Natural killer cell (primary cell): ENCODE measurements around the gene LRRTM1. TPM values are rescaled to one million over a fixed set of nuclear protein-coding genes. Genes with fewer than 3 reads are reported as not detected.

ENCODE experiments used
- ATAC-seq, 3 donors: fragments of 150-1000 bp in 2 of 3; fragments of 200-7000 bp in 1 of 3; cut with Tn5 transposase; 1 replicate in 1 of 3; 2 replicates in 2 of 3; pipeline ENCODE4 v1.10.0; 2021; ENCODE audit warnings: mild to moderate bottlenecking in 2 of 3, moderate library complexity in 2 of 3
- DNase-seq, 2 donors: peaks; one replicate each; pipeline versions ENCODE4 v3.0.0 to v3.0.0-alpha.2; 2013 to 2021; ENCODE audit warnings: mixed read lengths in 1 of 2
- H3K27ac ChIP-seq: one replicate; pipeline ENCODE4 v1.5.1; 2013; ENCODE audit warnings: mild to moderate bottlenecking, low read length
- H3K27me3 ChIP-seq: one replicate; pipeline ENCODE4 v1.6.1; 2013; ENCODE audit warnings: low read length; ENCODE audit not compliant: control insufficient read depth, insufficient read depth
- H3K36me3 ChIP-seq: one replicate; pipeline ENCODE4 v1.6.1; 2013; ENCODE audit warnings: low read length; ENCODE audit not compliant: control insufficient read depth, insufficient read depth
- H3K4me1 ChIP-seq: one replicate; pipeline ENCODE4 v1.6.1; 2013; ENCODE audit warnings: low read length; ENCODE audit not compliant: control insufficient read depth, insufficient read depth
- H3K4me3 ChIP-seq: one replicate; pipeline ENCODE4 v1.5.1; 2013; ENCODE audit warnings: low read length
- H3K9me3 ChIP-seq: one replicate; pipeline ENCODE4 v1.6.1; 2013; ENCODE audit warnings: low read length; ENCODE audit not compliant: control insufficient read depth, insufficient read depth
- H3K27ac Mint-ChIP-seq, 2 donors: one replicate each; pipeline ENCODE4 v1.8.0; 2022; ENCODE audit warnings: mild to moderate bottlenecking in 2 of 2, mixed read lengths in 2 of 2, moderate library complexity in 1 of 2
- H3K27me3 Mint-ChIP-seq, 2 donors: one replicate each; pipeline ENCODE4 v1.8.0; 2022; ENCODE audit warnings: low read depth in 2 of 2, mixed read lengths in 2 of 2
- H3K36me3 Mint-ChIP-seq: one replicate; pipeline ENCODE4 v1.8.0; 2022; ENCODE audit warnings: mixed read lengths
- H3K4me1 Mint-ChIP-seq, 2 donors: one replicate each; pipeline ENCODE4 v1.8.0; 2022; ENCODE audit warnings: mixed read lengths in 2 of 2
- H3K4me3 Mint-ChIP-seq: one replicate; pipeline ENCODE4 v1.8.0; 2022; ENCODE audit warnings: mild to moderate bottlenecking, moderate library complexity, mixed read lengths
- H3K9me3 Mint-ChIP-seq, 2 donors: one replicate each; pipeline ENCODE4 v1.8.0; 2022; ENCODE audit warnings: mixed read lengths in 2 of 2
- CTCF ChIP-seq: fragments of 200-600 bp; IDR thresholded peaks from one replicate; pipeline ENCODE4 v1.8.0; 2022; ENCODE audit warnings: antibody characterized with exemption
- WGBS: methylation state at CpG from one replicate; pipeline ENCODE4 v1.1.7; 2013; ENCODE audit warnings: missing lambda C conversion rate; ENCODE audit not compliant: insufficient coverage; 5-methylcytosine and 5-hydroxymethylcytosine counted together
- intact Hi-C: fragments of 100-400 bp; cut with micrococcal nuclease; formaldehyde crosslinking; loops from one replicate; pipeline ENCODE4 v1.14.2; 2022
- total RNA-seq, 4 donors: library from RNA; stranded (reverse); fragments of 120-200 nt in 1 of 4; gene quantifications; one replicate each; pipeline versions ENCODE4 v1.2.3 to v1.2.4, GENCODE V29; 2013 to 2022

Gene LRRTM1
- total RNA-seq, 3 donors from 2014 or later (not counting 1 experiment from before 2014, with no cell fraction given) = not detected

GRCh38 chr2:80266231-80266630 is 38.3 kb downstream of the LRRTM1 start:
- no peaks in the 10 kb centered on the region for H3K27me3 ChIP-seq
- H3K36me3 ChIP-seq = no peaks in the 10 kb centered on the region
- H3K4me3 ChIP-seq = no peak overlapping the region
- H3K4me1 ChIP-seq = no peaks in the 10 kb centered on the region
- Mint-ChIP-seq H3K27me3 (no peaks in the 10 kb centered on the region), H3K4me1 (no peaks in the 10 kb centered on the region), H3K9me3 (peaks cover 17 to 23% of the 10 kb centered on the region in 2 donors), H3K4me3 (no peak overlapping the region), H3K36me3 (no peaks in the 10 kb centered on the region), H3K27ac (no peak overlapping the region)
- H3K9me3 ChIP-seq = peaks cover 16% of the 10 kb centered on the region
- DNase-seq = no peak
- intact Hi-C loops = no loop called here
- TF ChIP-seq CTCF = no peak
- 79% methylated on average over 6 of the region's 6 CpGs for WGBS
- no peak overlapping the region for H3K27ac ChIP-seq
- no peak for ATAC-seq

GRCh38 chr2:80259292-80259691 is 45.3 kb downstream of the LRRTM1 start:
- Histone ChIP-seq H3K27ac (no peak overlapping the region), H3K4me3 (no peak overlapping the region), H3K4me1 (no peaks in the 10 kb centered on the region), H3K27me3 (no peaks in the 10 kb centered on the region), H3K9me3 (peaks cover 3% of the 10 kb centered on the region), H3K36me3 (no peaks in the 10 kb centered on the region)
- TF ChIP-seq CTCF = no peak
- no peaks in the 10 kb centered on the region for H3K4me1 Mint-ChIP-seq
- no peak overlapping the region for H3K4me3 Mint-ChIP-seq
- no peak overlapping the region for H3K27ac Mint-ChIP-seq
- intact Hi-C loops = no loop called here
- DNase-seq (no peak), ATAC-seq (no peak)
- peaks cover 10 to 12% of the 10 kb centered on the region in 2 donors for H3K9me3 Mint-ChIP-seq
- H3K36me3 Mint-ChIP-seq = no peaks in the 10 kb centered on the region
- WGBS = 82% methylated on average over 3 of the region's 3 CpGs
- H3K27me3 Mint-ChIP-seq = no peaks in the 10 kb centered on the region

GRCh38 chr2:80258793-80259192 is 45.8 kb downstream of the LRRTM1 start:
- intact Hi-C loops = no loop called here
- Histone ChIP-seq H3K27me3 (no peaks in the 10 kb centered on the region), H3K9me3 (peaks cover 3% of the 10 kb centered on the region), H3K4me3 (no peak overlapping the region), H3K4me1 (no peaks in the 10 kb centered on the region), H3K36me3 (no peaks in the 10 kb centered on the region), H3K27ac (no peak overlapping the region)
- Mint-ChIP-seq H3K9me3 (peaks cover 9 to 10% of the 10 kb centered on the region in 2 donors), H3K4me3 (no peak overlapping the region), H3K27ac (no peak overlapping the region), H3K4me1 (no peaks in the 10 kb centered on the region), H3K36me3 (no peaks in the 10 kb centered on the region), H3K27me3 (no peaks in the 10 kb centered on the region)
- 80% methylated on average over 3 of the region's 5 CpGs for WGBS
- no peak for TF ChIP-seq CTCF
- ATAC-seq (no peak), DNase-seq (no peak)

- DNase-seq = no peak
- no peak for TF ChIP-seq CTCF
- Histone ChIP-seq H3K36me3 (no peaks in the 10 kb centered on the region), H3K9me3 (peaks cover 2% of the 10 kb centered on the region), H3K27ac (no peak overlapping the region), H3K4me3 (no peak overlapping the region), H3K27me3 (no peaks in the 10 kb centered on the region), H3K4me1 (no peaks in the 10 kb centered on the region)
- Mint-ChIP-seq H3K36me3 (no peaks in the 10 kb centered on the region), H3K4me1 (no peaks in the 10 kb centered on the region), H3K27me3 (no peaks in the 10 kb centered on the region), H3K9me3 (peaks cover 11 to 13% of the 10 kb centered on the region in 2 donors), H3K27ac (no peak overlapping the region), H3K4me3 (no peak overlapping the region)
- intact Hi-C loops = no loop called here
- ATAC-seq = no peak
- WGBS = 91% methylated on average over 5 of the region's 5 CpGs
Measured at GRCh38 chr2:80258341-80258740, 46.2 kb downstream of the LRRTM1 start.
